Measurements from ENCODE around the gene ASCL4. TPM values are rescaled to one million over a fixed set of nuclear protein-coding genes. Genes with fewer than 3 reads are reported as not detected.

ASCL4 gene
- total and polyA plus RNA-seq, 9 of the 15 experiments (the other 6 are each of a cell fraction or from before 2014, with no cell fraction given) = not detected

DNA sequence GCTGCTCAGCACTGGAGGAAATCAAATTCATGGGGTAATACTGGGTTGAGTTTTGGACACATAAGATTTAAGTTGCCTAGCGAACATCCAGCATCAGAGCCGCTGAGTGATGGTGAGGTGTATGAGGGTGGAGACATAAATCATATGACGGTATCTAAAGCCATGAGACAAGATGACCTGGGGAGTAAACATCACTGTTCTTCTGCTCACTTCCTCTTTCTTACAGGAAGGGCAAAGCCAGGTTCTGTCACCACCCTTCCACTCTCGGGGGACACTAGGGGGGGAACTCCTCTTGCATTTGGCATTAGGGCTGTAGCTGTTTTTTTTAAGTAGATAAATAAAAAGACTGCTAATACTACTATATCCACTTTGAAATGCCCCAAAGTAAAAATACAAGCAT is 37.6 kb upstream of the ASCL4 start (continued):
- TF ChIP-seq, protein P1, sequence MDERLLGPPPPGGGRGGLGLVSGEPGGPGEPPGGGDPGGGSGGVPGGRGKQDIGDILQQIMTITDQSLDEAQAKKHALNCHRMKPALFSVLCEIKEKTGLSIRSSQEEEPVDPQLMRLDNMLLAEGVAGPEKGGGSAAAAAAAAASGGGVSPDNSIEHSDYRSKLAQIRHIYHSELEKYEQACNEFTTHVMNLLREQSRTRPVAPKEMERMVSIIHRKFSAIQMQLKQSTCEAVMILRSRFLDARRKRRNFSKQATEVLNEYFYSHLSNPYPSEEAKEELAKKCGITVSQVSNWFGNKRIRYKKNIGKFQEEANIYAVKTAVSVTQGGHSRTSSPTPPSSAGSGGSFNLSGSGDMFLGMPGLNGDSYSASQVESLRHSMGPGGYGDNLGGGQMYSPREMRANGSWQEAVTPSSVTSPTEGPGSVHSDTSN (CRISPR knock-in tag; IDR thresholded peaks at IDR 0.05; ENCODE audit: low read depth) = no peak
- TF ChIP-seq, protein P1 (tag; conservative IDR thresholded peaks at IDR 0.05; ENCODE audit: low read depth) = peak; percentile 89
- TF ChIP-seq MEIS2 (IDR thresholded peaks at IDR 0.05; ENCODE audit: partially characterized antibody) (peak; percentile 95), EWSR1 (IDR thresholded peaks at IDR 0.05; ENCODE audit: borderline replicate concordance, low read depth, partially characterized antibody) (no peak), FOXK2 (conservative IDR thresholded peaks at IDR 0.05 in 1 of 2, IDR thresholded peaks at IDR 0.05 in 1 of 2; ENCODE audit: low read depth in 2 of 2) (peak in 1 of 2 experiments; percentile 41; a peak in 1 of 4 replicates)
- TF ChIP-seq, protein P2, sequence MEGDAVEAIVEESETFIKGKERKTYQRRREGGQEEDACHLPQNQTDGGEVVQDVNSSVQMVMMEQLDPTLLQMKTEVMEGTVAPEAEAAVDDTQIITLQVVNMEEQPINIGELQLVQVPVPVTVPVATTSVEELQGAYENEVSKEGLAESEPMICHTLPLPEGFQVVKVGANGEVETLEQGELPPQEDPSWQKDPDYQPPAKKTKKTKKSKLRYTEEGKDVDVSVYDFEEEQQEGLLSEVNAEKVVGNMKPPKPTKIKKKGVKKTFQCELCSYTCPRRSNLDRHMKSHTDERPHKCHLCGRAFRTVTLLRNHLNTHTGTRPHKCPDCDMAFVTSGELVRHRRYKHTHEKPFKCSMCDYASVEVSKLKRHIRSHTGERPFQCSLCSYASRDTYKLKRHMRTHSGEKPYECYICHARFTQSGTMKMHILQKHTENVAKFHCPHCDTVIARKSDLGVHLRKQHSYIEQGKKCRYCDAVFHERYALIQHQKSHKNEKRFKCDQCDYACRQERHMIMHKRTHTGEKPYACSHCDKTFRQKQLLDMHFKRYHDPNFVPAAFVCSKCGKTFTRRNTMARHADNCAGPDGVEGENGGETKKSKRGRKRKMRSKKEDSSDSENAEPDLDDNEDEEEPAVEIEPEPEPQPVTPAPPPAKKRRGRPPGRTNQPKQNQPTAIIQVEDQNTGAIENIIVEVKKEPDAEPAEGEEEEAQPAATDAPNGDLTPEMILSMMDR (IDR thresholded peaks at IDR 0.05 in 2 of 3, conservative IDR thresholded peaks at IDR 0.05 in 1 of 3; ENCODE audit: insufficient read depth in 2 of 3, low read depth in 1 of 3, low read length in 3 of 3) = peak in 1 of 3 experiments; percentile 32; a peak in 2 of 6 replicates

Measured in K562 (cell line).